ENCODE data around the gene OAT.

The OAT gene

GRCh38 chr10:124409696-124410095 lies 9.0 kb downstream of the OAT start:
- in situ Hi-C loops (cut with MboI; ENCODE audit: low pct_unique_long_range_greater_than_20kb, low sequenced_read_pairs, unreplicated experiment): no loop called here
- no peak for TF ChIP-seq CTCF (IDR thresholded peaks at IDR 0.05; ENCODE audit: extremely low read depth, insufficient read depth, missing control alignments)

GRCh38 chr10:124408357-124408756 lies 10.4 kb downstream of the OAT start:
- DNase-seq (ENCODE audit: low spot score): no peak
- TF ChIP-seq CTCF (IDR thresholded peaks at IDR 0.05; ENCODE audit: extremely low read depth, insufficient read depth, missing control alignments): no peak
- in situ Hi-C loops (cut with MboI; ENCODE audit: low pct_unique_long_range_greater_than_20kb, low sequenced_read_pairs, unreplicated experiment): no loop called here

More at GRCh38 chr10:124409696-124410095, 9.0 kb downstream of the OAT start:
- DNase-seq (ENCODE audit: low spot score): no peak

GRCh38 chr10:124407456-124407855 lies 11.3 kb downstream of the OAT start:
- no peak for TF ChIP-seq CTCF (IDR thresholded peaks at IDR 0.05; ENCODE audit: extremely low read depth, insufficient read depth, missing control alignments)
- no peak for DNase-seq (ENCODE audit: low spot score)
- in situ Hi-C loops (cut with MboI; ENCODE audit: low pct_unique_long_range_greater_than_20kb, low sequenced_read_pairs, unreplicated experiment): no loop called here

GRCh38 chr10:124403548-124403947 lies 15.2 kb downstream of the OAT start:
- in situ Hi-C loops (cut with MboI; ENCODE audit: low pct_unique_long_range_greater_than_20kb, low sequenced_read_pairs, unreplicated experiment): no loop called here
- TF ChIP-seq CTCF (IDR thresholded peaks at IDR 0.05; ENCODE audit: extremely low read depth, insufficient read depth, missing control alignments): peak; percentile 67
- DNase-seq (ENCODE audit: low spot score): peak; percentile 78

- no peak for DNase-seq (ENCODE audit: low spot score)
- in situ Hi-C loops (cut with MboI; ENCODE audit: low pct_unique_long_range_greater_than_20kb, low sequenced_read_pairs, unreplicated experiment): no loop called here
- TF ChIP-seq CTCF (IDR thresholded peaks at IDR 0.05; ENCODE audit: extremely low read depth, insufficient read depth, missing control alignments): no peak
Observed at GRCh38 chr10:124402273-124402672, 16.4 kb downstream of the OAT start.

GRCh38 chr10:124401633-124402032 lies 17.1 kb downstream of the OAT start:
- in situ Hi-C loops (cut with MboI; ENCODE audit: low pct_unique_long_range_greater_than_20kb, low sequenced_read_pairs, unreplicated experiment): no loop called here
- TF ChIP-seq CTCF (IDR thresholded peaks at IDR 0.05; ENCODE audit: extremely low read depth, insufficient read depth, missing control alignments): no peak
- DNase-seq (ENCODE audit: low spot score): no peak

- in situ Hi-C loops (cut with MboI; ENCODE audit: low pct_unique_long_range_greater_than_20kb, low sequenced_read_pairs, unreplicated experiment): loop anchor here (25.0 kb wide), 1 partner anchor 807 kb away; no protein-coding TSS in a partner anchor
- no peak for TF ChIP-seq CTCF (IDR thresholded peaks at IDR 0.05; ENCODE audit: extremely low read depth, insufficient read depth, missing control alignments)
- no peak for DNase-seq (ENCODE audit: low spot score)
Observed at GRCh38 chr10:124394583-124394982, 24.1 kb downstream of the OAT start.
